Measurements from ENCODE around the gene SLC34A1. TPM values are rescaled to one million over a fixed set of nuclear protein-coding genes. Genes with fewer than 3 reads are reported as not detected.
"Not testable (repeated sequence)": the region's sequence is repeated elsewhere in the genome, so short reads cannot be mapped to it uniquely, and the experiment has no call there.

The SLC34A1 gene
- total RNA-seq, 1 donor from 2014 or later, result not detected

GRCh38 chr5:177419046-177419445, 34.8 kb downstream of the SLC34A1 start:
- POLR2A ChIA-PET, result interaction anchor here (1.3 kb wide), 1 partner anchor 36 kb away, joined by 3 read pairs; no protein-coding TSS in a partner anchor
- intact Hi-C loops (cut with micrococcal nuclease), result no loop called here
- CTCF ChIA-PET, result no interaction called here

GRCh38 chr5:177420472-177420871, 36.2 kb downstream of the SLC34A1 start:
- H3K4me1 Mint-ChIP-seq; H3K27me3 Mint-ChIP-seq; CTCF ChIA-PET; ATAC-seq (ENCODE audit: low read depth); H3K27ac Mint-ChIP-seq; H3K36me3 Mint-ChIP-seq (ENCODE audit: low read depth); H3K9me3 Mint-ChIP-seq; intact Hi-C loops (cut with micrococcal nuclease); H3K4me3 Mint-ChIP-seq; DNase-seq: not testable (repeated sequence)
- POLR2A ChIA-PET, result interaction anchor here (1.1 kb wide), 1 partner anchor 69 kb away, joined by 3 read pairs; the partner anchor contains the start of gene LMAN2

More at GRCh38 chr5:177419046-177419445, 34.8 kb downstream of the SLC34A1 start:
- Mint-ChIP-seq H3K27ac (no peak overlapping the region), H3K36me3 (ENCODE audit: low read depth) (no peaks in the 10 kb centered on the region), H3K27me3 (no peaks in the 10 kb centered on the region), H3K4me1 (no peaks in the 10 kb centered on the region), H3K4me3 (no peak overlapping the region), H3K9me3 (no peaks in the 10 kb centered on the region)
- TF ChIP-seq CTCF (IDR thresholded peaks at IDR 0.05), result no peak
- DNase-seq (no peak), ATAC-seq (ENCODE audit: low read depth) (no peak)

GRCh38 chr5:177421062-177421798, 37.0 kb downstream of the SLC34A1 start:
- H3K36me3 Mint-ChIP-seq (ENCODE audit: low read depth), result peaks cover 3% of the 10 kb centered on the region
- ChIA-PET POLR2A (no interaction called here), CTCF (no interaction called here)
- no peak for TF ChIP-seq CTCF (IDR thresholded peaks at IDR 0.05)
- no peaks in the 10 kb centered on the region for H3K27me3 Mint-ChIP-seq
- H3K4me1 Mint-ChIP-seq, result peaks cover 12% of the 10 kb centered on the region
- no peaks in the 10 kb centered on the region for H3K9me3 Mint-ChIP-seq
- no peak overlapping the region for H3K27ac Mint-ChIP-seq
- H3K4me3 Mint-ChIP-seq, result no peak overlapping the region
- no peak for DNase-seq
- no peak for ATAC-seq (ENCODE audit: low read depth)
- intact Hi-C loops (cut with micrococcal nuclease), result no loop called here

- no peaks in the 10 kb centered on the region for H3K27me3 Mint-ChIP-seq
- H3K4me3 Mint-ChIP-seq, result no peak overlapping the region
- TF ChIP-seq CTCF (IDR thresholded peaks at IDR 0.05), result no peak
- POLR2A ChIA-PET, result interaction anchor here (12.5 kb wide), 1 partner anchor 22 kb away, joined by 296 read pairs; the partner anchor contains the start of gene PRR7
- ATAC-seq (ENCODE audit: low read depth) (no peak), DNase-seq (no peak)
- CTCF ChIA-PET, result interaction anchor here (0.8 to 7.2 kb wide), 2 partner anchors 19 to 33 kb away, joined by 3 to 53 read pairs; no protein-coding TSS in a partner anchor
- H3K27ac Mint-ChIP-seq, result no peak overlapping the region
- intact Hi-C loops (cut with micrococcal nuclease), result no loop called here
- peaks cover 30% of the 10 kb centered on the region for H3K4me1 Mint-ChIP-seq
- peaks cover 5% of the 10 kb centered on the region for H3K36me3 Mint-ChIP-seq (ENCODE audit: low read depth)
- no peaks in the 10 kb centered on the region for H3K9me3 Mint-ChIP-seq
Observed at GRCh38 chr5:177423671-177424070, 39.4 kb downstream of the SLC34A1 start.

- peaks cover 46% of the 10 kb centered on the region for H3K4me1 Mint-ChIP-seq
- intact Hi-C loops (cut with micrococcal nuclease), result loop anchor here (5.0 kb wide), 1 partner anchor 1038 kb away; the partner anchor contains the start of genes HIGD2A and NOP16
Observed at GRCh38 chr5:177425196-177425800, 41.1 kb downstream of the SLC34A1 start.

More at GRCh38 chr5:177425196-177425800, 41.1 kb downstream of the SLC34A1 start:
- DNase-seq (no peak), ATAC-seq (ENCODE audit: low read depth) (no peak)
- peak overlapping the region; percentile 91 for H3K4me3 Mint-ChIP-seq
- POLR2A ChIA-PET, result interaction anchor here (0.6 to 12.5 kb wide), 10 partner anchors 13 to 167 kb away, joined by 3 to 296 read pairs (median 6); partner anchors contain the start of genes PRR7 and TMED9
- no peaks in the 10 kb centered on the region for H3K9me3 Mint-ChIP-seq
- peak overlapping the region; percentile 93 for H3K27ac Mint-ChIP-seq
- peaks cover 9% of the 10 kb centered on the region for H3K36me3 Mint-ChIP-seq (ENCODE audit: low read depth)
- no peak for TF ChIP-seq CTCF (IDR thresholded peaks at IDR 0.05)
- CTCF ChIA-PET, result interaction anchor here (1.1 to 7.2 kb wide), 2 partner anchors 17 to 21 kb away, joined by 3 to 53 read pairs; no protein-coding TSS in a partner anchor
- no peaks in the 10 kb centered on the region for H3K27me3 Mint-ChIP-seq
